ENCODE results near the gene GRK5. TPM values are rescaled to one million over a fixed set of nuclear protein-coding genes. Genes with fewer than 3 reads are reported as not detected.

The GRK5 gene
- total RNA-seq, 1 donor from 2014 or later, result 2.8 TPM

GRCh38 chr10:119450606-119451299 lies 243.4 kb downstream of the GRK5 start:
- DNase-seq (ENCODE audit: low read depth), result no peak
- Histone ChIP-seq H3K4me3 (ENCODE audit: low read depth, low read length) (no peak overlapping the region), H3K27me3 (ENCODE audit: control insufficient read depth, insufficient read depth, low read length) (peaks cover 26% of the 10 kb centered on the region), H3K36me3 (ENCODE audit: control insufficient read depth, insufficient read depth, low read length) (no peaks in the 10 kb centered on the region)
- TF ChIP-seq CTCF (IDR thresholded peaks at IDR 0.05; ENCODE audit: insufficient read depth, low read length, poor library complexity, severe bottlenecking), result no peak

GRCh38 chr10:119451300-119451896 lies 244.0 kb downstream of the GRK5 start:
- no peak for TF ChIP-seq CTCF (IDR thresholded peaks at IDR 0.05; ENCODE audit: insufficient read depth, low read length, poor library complexity, severe bottlenecking)
- no peaks in the 10 kb centered on the region for H3K36me3 ChIP-seq (ENCODE audit: control insufficient read depth, insufficient read depth, low read length)
- H3K4me3 ChIP-seq (ENCODE audit: low read depth, low read length), result no peak overlapping the region
- H3K27me3 ChIP-seq (ENCODE audit: control insufficient read depth, insufficient read depth, low read length), result peaks cover 25% of the 10 kb centered on the region
- no peak for DNase-seq (ENCODE audit: low read depth)

GRCh38 chr10:119452396-119452795 lies 245.0 kb downstream of the GRK5 start:
- no peaks in the 10 kb centered on the region for H3K36me3 ChIP-seq (ENCODE audit: control insufficient read depth, insufficient read depth, low read length)
- DNase-seq (ENCODE audit: low read depth), result no peak
- no peak overlapping the region for H3K4me3 ChIP-seq (ENCODE audit: low read depth, low read length)
- TF ChIP-seq CTCF (IDR thresholded peaks at IDR 0.05; ENCODE audit: insufficient read depth, low read length, poor library complexity, severe bottlenecking), result no peak
- peaks cover 17% of the 10 kb centered on the region for H3K27me3 ChIP-seq (ENCODE audit: control insufficient read depth, insufficient read depth, low read length)

GRCh38 chr10:119453313-119453712 lies 245.9 kb downstream of the GRK5 start:
- Histone ChIP-seq H3K36me3 (ENCODE audit: control insufficient read depth, insufficient read depth, low read length) (no peaks in the 10 kb centered on the region), H3K27me3 (ENCODE audit: control insufficient read depth, insufficient read depth, low read length) (peaks cover 9% of the 10 kb centered on the region), H3K4me3 (ENCODE audit: low read depth, low read length) (no peak overlapping the region)
- TF ChIP-seq CTCF (IDR thresholded peaks at IDR 0.05; ENCODE audit: insufficient read depth, low read length, poor library complexity, severe bottlenecking), result no peak
- no peak for DNase-seq (ENCODE audit: low read depth)

- H3K36me3 ChIP-seq (ENCODE audit: control insufficient read depth, insufficient read depth, low read length), result no peaks in the 10 kb centered on the region
- no peak for TF ChIP-seq CTCF (IDR thresholded peaks at IDR 0.05; ENCODE audit: insufficient read depth, low read length, poor library complexity, severe bottlenecking)
Measured at GRCh38 chr10:119454316-119454715, 246.9 kb downstream of the GRK5 start.

GRCh38 chr10:119454990-119455389 lies 247.6 kb downstream of the GRK5 start:
- no peak for TF ChIP-seq CTCF (IDR thresholded peaks at IDR 0.05; ENCODE audit: insufficient read depth, low read length, poor library complexity, severe bottlenecking)
- Histone ChIP-seq H3K4me3 (ENCODE audit: low read depth, low read length) (no peak overlapping the region), H3K36me3 (ENCODE audit: control insufficient read depth, insufficient read depth, low read length) (no peaks in the 10 kb centered on the region), H3K27me3 (ENCODE audit: control insufficient read depth, insufficient read depth, low read length) (peaks cover 5% of the 10 kb centered on the region)
- DNase-seq (ENCODE audit: low read depth), result no peak

More at GRCh38 chr10:119454316-119454715, 246.9 kb downstream of the GRK5 start:
- DNase-seq (ENCODE audit: low read depth), result no peak
- Histone ChIP-seq H3K27me3 (ENCODE audit: control insufficient read depth, insufficient read depth, low read length) (peaks cover 5% of the 10 kb centered on the region), H3K4me3 (ENCODE audit: low read depth, low read length) (no peak overlapping the region)
